ENCODE data around the gene NEU4.

The NEU4 gene

DNA sequence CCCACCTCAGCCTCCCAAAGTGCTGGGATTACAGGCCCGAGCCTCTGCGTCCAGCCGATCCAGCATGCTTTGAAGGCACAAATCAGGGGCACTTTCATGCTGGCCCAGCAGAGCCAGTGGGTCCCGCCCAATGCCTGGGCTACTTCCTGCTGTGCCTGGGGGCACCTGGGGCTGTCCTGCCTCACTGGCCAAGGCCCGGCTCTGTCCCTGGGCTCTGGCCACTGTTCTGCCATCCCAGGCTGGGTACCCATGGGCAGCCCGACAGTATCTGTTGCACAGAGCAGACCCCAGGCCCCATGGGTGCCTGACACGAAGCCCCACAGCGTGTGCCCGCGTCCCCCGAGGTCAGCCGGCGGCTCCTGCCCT lies 39.2 kb upstream of the NEU4 start:
- Histone ChIP-seq H3K9ac (ENCODE audit: low read depth, low read length) (no peak overlapping the region), H3K4me1 (ENCODE audit: control insufficient read depth, insufficient read depth, low read length) (peaks cover 2% of the 10 kb centered on the region), H3K9me3 (replicated peaks; ENCODE audit: low read length) (no peaks in the 10 kb centered on the region), H3K27me3 (ENCODE audit: control insufficient read depth, insufficient read depth, low read length) (no peaks in the 10 kb centered on the region), H3K36me3 (ENCODE audit: insufficient read depth, low read length) (no peaks in the 10 kb centered on the region), H3K4me2 (ENCODE audit: low read length) (no peak overlapping the region), H3K4me3 (ENCODE audit: low read length) (no peak overlapping the region)

DNA sequence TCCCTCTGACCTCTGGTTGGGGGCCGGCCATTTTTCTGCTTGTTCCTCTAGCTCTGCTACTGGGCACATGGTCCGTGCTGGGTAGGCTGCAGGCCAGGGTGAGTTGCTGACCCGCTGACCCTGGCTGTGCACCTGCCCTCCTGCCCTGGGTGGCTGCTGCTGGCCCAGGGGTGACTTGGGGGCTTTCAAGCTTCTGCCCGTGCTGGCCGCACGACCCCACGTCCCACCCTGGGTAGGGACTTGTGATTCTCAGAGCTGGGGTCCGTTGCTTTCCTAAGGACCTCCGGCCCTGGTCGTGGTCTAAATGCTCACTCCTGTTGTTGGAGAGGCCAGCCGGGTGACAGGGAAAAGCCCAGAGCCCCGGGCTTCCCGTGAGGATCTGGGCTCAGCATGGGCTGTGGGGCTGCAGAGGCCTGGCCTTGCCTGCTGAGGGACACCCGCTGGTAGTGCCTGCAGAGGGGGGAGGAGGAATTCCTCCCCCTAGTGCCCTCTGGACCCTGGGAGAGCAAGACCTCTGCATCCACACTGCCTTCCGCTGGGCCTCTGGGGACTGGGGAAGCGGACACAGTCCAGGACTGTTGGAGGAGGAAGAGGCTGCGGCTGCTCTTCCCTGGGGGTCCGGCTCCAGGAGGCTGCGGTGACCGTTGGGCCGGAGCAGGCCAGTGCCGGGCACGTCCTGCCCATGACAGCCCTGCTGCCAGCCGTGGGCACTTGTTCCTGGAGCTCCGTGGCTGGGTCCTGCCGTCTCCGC lies 38.6 kb upstream of the NEU4 start:
- H3K9me3 ChIP-seq (replicated peaks; ENCODE audit: low read length): no peaks in the 10 kb centered on the region
- H3K9ac ChIP-seq (ENCODE audit: low read depth, low read length): no peak overlapping the region
- H3K4me1 ChIP-seq (ENCODE audit: control insufficient read depth, insufficient read depth, low read length): peaks cover 8% of the 10 kb centered on the region
- no peak overlapping the region for H3K4me2 ChIP-seq (ENCODE audit: low read length)
- H3K27me3 ChIP-seq (ENCODE audit: control insufficient read depth, insufficient read depth, low read length): no peaks in the 10 kb centered on the region
- no peak overlapping the region for H3K4me3 ChIP-seq (ENCODE audit: low read length)
- no peaks in the 10 kb centered on the region for H3K36me3 ChIP-seq (ENCODE audit: insufficient read depth, low read length)

DNA sequence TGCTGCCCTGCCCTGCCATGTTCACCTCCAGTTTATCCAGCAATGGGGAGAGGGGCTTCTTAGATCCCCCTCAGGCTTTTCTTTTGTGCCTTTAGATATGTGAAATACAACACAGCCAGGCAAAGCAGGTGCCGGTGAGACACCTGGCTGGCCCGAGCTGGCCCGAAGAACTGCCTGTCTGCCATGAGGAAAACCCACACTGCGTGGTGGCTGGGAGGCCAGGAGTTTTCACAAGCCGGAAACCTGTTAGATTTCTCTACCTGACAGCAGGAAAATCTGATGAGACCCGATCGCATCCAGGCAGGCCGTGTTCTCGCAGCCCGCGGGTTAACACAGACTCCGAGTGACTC lies 38.1 kb upstream of the NEU4 start:
- H3K27me3 ChIP-seq (ENCODE audit: control insufficient read depth, insufficient read depth, low read length): peaks cover 4% of the 10 kb centered on the region
- no peak overlapping the region for H3K4me2 ChIP-seq (ENCODE audit: low read length)
- H3K4me3 ChIP-seq (ENCODE audit: low read length): no peak overlapping the region
- H3K4me1 ChIP-seq (ENCODE audit: control insufficient read depth, insufficient read depth, low read length): peaks cover 14% of the 10 kb centered on the region
- no peak overlapping the region for H3K9ac ChIP-seq (ENCODE audit: low read depth, low read length)
- H3K9me3 ChIP-seq (replicated peaks; ENCODE audit: low read length): no peaks in the 10 kb centered on the region
- H3K36me3 ChIP-seq (ENCODE audit: insufficient read depth, low read length): no peaks in the 10 kb centered on the region

DNA sequence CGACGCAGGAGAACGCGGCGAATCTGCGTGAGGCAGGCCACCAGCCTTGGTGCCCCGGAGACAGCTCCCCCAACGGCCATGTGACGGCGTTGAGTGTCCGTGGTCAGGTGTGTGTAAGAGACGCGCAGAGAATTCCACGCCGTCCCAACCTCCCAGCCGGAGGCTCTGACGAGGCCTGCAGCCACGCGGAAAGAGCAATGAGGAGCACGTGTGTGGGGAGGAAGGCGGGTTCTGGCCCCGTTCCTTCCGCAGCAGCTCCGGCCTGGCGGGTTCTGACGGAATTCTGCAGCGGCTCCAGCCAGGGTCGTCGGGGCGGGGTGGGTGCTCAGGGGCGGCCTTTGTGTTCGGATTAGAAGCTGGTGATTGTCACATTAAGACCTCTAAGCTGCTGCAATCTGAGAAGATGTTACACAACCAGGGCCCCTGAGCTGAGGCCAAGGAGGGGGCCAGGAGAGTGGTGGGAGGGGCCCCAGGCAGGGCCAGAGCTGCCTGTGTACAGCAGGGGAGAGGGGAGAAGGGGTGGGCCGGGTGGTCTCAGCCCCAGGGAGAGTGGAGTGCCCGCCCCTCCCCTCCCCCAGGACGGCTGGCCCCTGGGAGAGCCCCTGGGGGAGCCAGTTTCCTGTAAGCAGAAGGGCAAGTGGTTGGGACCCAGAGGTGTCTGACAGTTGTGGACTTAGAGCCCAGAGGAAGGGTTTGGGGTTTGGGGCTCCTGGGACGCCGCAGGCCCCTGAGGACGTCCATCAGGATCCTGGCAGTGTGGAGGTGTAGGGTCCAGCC lies 37.5 kb upstream of the NEU4 start:
- H3K4me1 ChIP-seq (ENCODE audit: control insufficient read depth, insufficient read depth, low read length): peaks cover 14% of the 10 kb centered on the region
- H3K9me3 ChIP-seq (replicated peaks; ENCODE audit: low read length): no peaks in the 10 kb centered on the region
- no peak overlapping the region for H3K9ac ChIP-seq (ENCODE audit: low read depth, low read length)
- no peak overlapping the region for H3K4me2 ChIP-seq (ENCODE audit: low read length)
- H3K27me3 ChIP-seq (ENCODE audit: control insufficient read depth, insufficient read depth, low read length): peaks cover 6% of the 10 kb centered on the region
- no peak overlapping the region for H3K4me3 ChIP-seq (ENCODE audit: low read length)
- no peaks in the 10 kb centered on the region for H3K36me3 ChIP-seq (ENCODE audit: insufficient read depth, low read length)

DNA sequence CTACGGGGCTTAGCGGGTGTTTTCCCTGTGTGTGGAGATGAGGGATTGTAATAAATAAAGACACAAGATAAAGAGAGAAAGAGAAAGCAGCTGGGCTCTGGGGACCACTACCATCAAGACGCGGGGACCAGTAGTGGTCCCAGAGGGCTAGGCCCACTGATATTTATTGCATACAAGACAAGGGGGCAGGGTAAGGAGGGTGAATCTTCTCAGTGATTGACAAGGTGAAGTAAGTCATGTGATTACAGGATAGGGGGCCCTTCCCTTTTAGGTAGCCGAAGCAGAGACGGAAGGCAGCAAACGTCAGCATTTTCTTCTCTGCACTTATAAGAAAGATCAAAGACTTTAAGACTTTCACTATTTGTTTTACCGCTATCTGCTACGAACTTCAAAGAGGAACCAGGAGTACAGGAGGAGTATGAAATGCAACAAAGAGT lies 36.9 kb upstream of the NEU4 start:
- H3K9me3 ChIP-seq (replicated peaks; ENCODE audit: low read length): no peaks in the 10 kb centered on the region
- H3K4me1 ChIP-seq (ENCODE audit: control insufficient read depth, insufficient read depth, low read length): peaks cover 14% of the 10 kb centered on the region
- no peak overlapping the region for H3K9ac ChIP-seq (ENCODE audit: low read depth, low read length)
- H3K4me2 ChIP-seq (ENCODE audit: low read length): no peak overlapping the region
- H3K27me3 ChIP-seq (ENCODE audit: control insufficient read depth, insufficient read depth, low read length): peaks cover 6% of the 10 kb centered on the region
- H3K4me3 ChIP-seq (ENCODE audit: low read length): no peak overlapping the region
- H3K36me3 ChIP-seq (ENCODE audit: insufficient read depth, low read length): no peaks in the 10 kb centered on the region

DNA sequence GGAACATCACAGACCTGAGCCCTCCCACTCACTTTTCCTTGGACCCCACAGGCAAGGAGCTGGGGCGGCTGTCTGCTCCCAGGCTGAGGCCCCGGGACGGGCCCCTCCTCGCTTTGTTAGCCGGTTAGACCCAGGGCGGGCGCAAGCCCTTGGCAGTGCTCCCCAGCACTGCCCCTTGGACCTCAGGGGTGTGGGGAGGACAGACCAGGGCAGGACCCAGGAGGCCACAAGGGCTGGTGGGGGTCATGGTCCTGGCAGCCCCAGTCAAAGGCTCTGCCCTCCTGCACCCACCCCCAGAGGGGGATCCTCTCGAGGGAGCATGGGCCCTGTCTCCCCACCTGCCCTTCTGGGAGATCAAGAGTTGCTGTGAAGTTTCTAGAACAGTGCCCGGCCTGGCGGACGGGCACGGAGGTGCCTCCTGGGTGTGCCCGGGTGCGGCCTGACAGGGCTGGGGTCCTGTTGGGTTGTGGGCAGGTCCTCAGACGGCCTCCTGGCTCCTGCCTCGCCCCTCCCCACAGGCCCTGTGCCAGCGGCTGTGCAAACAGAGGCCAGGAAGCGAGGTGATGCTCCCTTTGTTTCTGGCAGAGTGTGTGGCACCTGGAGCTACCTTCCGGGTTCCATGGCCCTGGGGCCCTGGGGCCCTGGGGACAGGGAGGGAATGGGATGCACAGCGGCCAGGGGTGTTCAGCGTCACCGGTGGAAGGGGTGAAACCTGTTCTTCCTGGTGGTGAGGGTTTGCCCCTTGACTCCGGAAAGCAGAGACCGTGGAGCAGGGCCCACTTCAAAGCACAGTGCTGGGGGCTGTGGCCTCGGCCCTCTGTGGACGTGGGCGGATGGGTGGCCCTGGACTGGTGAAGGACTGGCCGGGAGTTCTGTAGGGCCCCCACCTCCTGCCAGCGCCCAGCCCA lies 35.2 kb upstream of the NEU4 start:
- Histone ChIP-seq H3K27me3 (ENCODE audit: control insufficient read depth, insufficient read depth, low read length) (peaks cover 6% of the 10 kb centered on the region), H3K4me2 (ENCODE audit: low read length) (no peak overlapping the region), H3K9ac (ENCODE audit: low read depth, low read length) (no peak overlapping the region), H3K9me3 (replicated peaks; ENCODE audit: low read length) (no peaks in the 10 kb centered on the region), H3K4me3 (ENCODE audit: low read length) (no peak overlapping the region), H3K36me3 (ENCODE audit: insufficient read depth, low read length) (no peaks in the 10 kb centered on the region), H3K4me1 (ENCODE audit: control insufficient read depth, insufficient read depth, low read length) (peaks cover 14% of the 10 kb centered on the region)

DNA sequence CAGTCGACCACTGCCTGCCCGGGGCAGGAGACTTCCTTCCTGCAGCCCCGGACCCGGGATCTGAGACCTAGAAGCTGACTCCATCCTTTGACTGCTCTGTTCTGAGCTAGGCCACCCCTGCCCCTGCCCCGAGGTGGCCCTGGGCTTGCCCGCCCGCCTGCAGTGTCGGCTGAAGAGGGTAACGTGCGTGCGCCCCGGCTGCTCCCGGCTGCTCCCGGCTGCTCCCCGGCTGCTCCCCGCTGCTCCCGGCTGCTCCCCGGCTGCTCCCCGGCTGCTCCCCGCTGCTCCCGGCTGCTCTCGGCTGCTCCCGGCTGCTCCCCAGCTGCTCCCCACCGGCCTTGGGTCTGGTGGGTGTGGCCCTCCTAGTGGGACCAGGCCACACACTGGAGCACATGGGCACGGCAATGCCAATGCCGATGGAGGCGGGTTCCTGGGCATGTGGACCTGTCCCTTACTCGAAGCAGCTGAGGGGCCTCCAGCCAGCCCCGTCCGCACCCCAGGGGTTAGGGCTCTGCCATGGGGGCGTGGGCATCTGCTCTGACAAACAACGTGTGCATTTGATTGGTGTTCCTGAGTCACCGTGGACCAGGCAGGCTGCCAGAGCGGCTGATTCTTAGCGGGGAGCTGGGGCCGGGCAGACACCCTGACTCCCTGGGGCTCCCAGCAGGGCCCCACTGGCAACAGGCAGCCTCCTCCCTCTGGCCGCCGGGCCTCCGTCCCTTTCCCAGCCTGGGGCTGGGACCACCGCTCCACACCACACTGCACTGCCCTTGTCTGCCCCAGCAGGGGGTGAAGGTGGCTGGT lies 34.4 kb upstream of the NEU4 start:
- Histone ChIP-seq H3K9me3 (replicated peaks; ENCODE audit: low read length) (no peaks in the 10 kb centered on the region), H3K4me1 (ENCODE audit: control insufficient read depth, insufficient read depth, low read length) (peaks cover 14% of the 10 kb centered on the region), H3K9ac (ENCODE audit: low read depth, low read length) (no peak overlapping the region), H3K4me2 (ENCODE audit: low read length) (peak overlapping the region; percentile 11), H3K36me3 (ENCODE audit: insufficient read depth, low read length) (no peaks in the 10 kb centered on the region), H3K27me3 (ENCODE audit: control insufficient read depth, insufficient read depth, low read length) (peaks cover 6% of the 10 kb centered on the region), H3K4me3 (ENCODE audit: low read length) (no peak overlapping the region)

DNA sequence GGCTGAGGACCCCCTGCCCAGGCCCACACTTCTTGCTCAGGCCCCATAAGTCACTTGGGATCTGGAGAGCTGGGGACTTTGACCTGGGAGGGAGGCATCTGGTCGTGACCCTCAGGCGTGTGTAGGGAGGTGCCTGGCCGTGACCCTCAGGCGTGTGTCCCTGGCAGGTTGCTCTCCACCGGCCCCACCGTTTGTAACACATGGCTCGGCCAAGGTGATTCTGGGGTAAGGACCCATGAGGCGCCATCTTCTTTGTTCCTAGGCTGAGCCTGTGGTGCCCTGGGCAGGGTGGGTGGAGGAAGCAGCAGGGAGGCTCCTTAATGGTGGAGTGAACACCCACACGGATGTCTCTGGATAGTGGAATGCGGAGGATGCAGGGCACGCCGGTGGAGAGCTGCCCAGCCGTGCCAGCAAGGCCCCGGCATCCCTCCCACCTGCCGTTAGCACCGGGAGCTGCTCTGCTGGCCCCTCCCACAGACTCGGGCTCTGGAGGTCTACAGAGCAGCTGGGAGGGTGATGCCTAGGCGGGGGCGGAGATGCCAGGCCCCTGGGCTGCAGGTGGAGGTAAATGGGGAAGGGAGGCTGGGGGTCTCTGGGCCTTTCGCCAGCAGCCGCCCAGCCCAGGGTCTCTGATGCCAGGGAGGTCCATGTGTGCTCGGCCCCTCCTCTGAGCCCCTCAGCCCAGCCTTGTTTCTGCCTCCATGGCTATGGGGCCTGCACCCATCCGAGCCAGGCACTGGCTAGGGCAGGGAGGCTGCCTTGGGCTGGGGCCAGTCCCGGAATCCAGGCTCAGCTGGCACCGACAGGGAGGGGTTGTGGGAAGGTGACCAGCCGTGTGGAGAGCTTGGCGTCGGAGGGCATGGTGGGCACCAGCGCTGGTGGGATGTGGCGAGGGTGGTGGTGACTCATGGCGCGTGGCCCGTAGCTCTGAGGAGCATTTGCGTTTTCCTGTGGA lies 33.5 kb upstream of the NEU4 start:
- no peaks in the 10 kb centered on the region for H3K36me3 ChIP-seq (ENCODE audit: insufficient read depth, low read length)
- H3K27me3 ChIP-seq (ENCODE audit: control insufficient read depth, insufficient read depth, low read length): peaks cover 6% of the 10 kb centered on the region
- no peak overlapping the region for H3K4me3 ChIP-seq (ENCODE audit: low read length)
- peak overlapping the region; percentile 11 for H3K4me2 ChIP-seq (ENCODE audit: low read length)
- no peaks in the 10 kb centered on the region for H3K9me3 ChIP-seq (replicated peaks; ENCODE audit: low read length)
- H3K9ac ChIP-seq (ENCODE audit: low read depth, low read length): no peak overlapping the region
- H3K4me1 ChIP-seq (ENCODE audit: control insufficient read depth, insufficient read depth, low read length): peaks cover 14% of the 10 kb centered on the region

DNA sequence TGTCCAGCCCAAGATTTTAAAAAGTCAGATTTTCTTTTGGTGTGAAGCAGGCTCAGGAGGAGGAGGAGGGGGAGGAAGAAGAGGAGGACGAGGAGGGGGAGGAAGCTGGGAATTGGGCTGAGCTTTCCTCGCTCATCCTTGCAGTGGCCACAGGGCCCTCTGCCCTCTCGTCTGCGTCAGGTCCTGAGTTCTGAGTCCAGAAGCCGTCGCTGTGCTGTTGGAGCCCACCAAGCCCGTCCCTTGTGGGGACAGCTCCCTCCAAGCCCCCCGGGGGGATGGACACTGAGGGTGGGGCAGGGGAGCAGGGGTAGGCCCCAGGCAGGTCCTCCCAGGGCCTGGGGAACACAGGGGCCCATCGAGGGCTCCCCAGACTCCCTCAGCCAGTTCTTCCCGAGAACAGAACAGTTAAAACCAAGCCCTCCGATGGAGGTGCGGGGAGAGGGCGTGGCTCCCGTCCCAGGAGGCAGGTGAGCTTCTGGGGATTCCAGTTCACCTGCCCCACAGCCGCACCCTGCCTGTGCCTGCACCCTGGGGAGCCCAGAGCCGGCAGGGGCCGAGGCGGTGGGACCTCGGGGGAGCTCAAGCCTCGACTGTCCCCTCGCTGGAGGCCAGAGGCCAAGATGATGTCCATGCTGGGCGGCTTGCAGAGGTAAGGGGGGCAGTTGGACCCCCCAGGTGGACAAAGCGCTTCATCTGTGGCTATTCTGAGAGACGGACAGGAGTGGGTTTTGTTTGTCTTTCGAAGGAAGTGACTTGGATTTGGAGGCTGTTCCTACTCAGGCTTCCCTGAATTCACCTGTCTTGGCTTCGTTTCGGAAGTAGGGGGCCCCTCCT lies 32.4 kb upstream of the NEU4 start, which contains the start of gene GAL3ST2:
Gene GAL3ST2, plus strand, starts transcription at position 487 of the 834 bp plus-strand sequence. Its CDS starts 134 bp downstream, at position 621.
- H3K4me1 ChIP-seq (ENCODE audit: control insufficient read depth, insufficient read depth, low read length): peaks cover 14% of the 10 kb centered on the region
- H3K36me3 ChIP-seq (ENCODE audit: insufficient read depth, low read length): no peaks in the 10 kb centered on the region
- no peak within 1 kb of the TSS for H3K9ac ChIP-seq (ENCODE audit: low read depth, low read length)
- H3K4me2 ChIP-seq (ENCODE audit: low read length): no peak within 1 kb of the TSS
- no peaks in the 10 kb centered on the region for H3K9me3 ChIP-seq (replicated peaks; ENCODE audit: low read length)
- peaks cover 6% of the 10 kb centered on the region for H3K27me3 ChIP-seq (ENCODE audit: control insufficient read depth, insufficient read depth, low read length)
- H3K4me3 ChIP-seq (ENCODE audit: low read length): no peak within 1 kb of the TSS
